ENCODE results near the gene CORO1C. TPM values are rescaled to one million over a fixed set of nuclear protein-coding genes. Genes with fewer than 3 reads are reported as not detected.

CORO1C gene
- polyA plus RNA-seq, 4 donors = 52.9 to 65.9 (median 61.8) TPM

DNA sequence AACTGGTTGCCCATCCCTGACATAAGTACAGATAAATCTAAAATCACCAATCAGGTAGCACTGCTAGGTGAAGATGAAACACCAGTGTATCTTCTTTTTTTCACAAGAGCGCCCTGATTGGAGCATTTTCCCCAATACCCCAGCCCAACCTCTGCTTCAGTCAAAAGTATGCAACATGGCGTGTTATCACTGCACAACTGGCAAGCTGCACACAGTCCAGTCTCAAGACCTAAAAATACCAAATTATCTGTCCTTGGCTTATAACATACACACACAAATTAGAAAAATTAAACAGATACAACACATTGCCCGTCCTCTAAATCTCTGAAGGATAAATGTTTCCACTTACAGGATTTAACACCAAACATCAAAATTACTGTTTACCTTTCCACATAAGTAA lies 77.4 kb downstream of the CORO1C start:
- no peak for DNase-seq (ENCODE audit: low read depth in 4 of 4, low spot score in 2 of 4)

GRCh38 chr12:108653082-108653516 lies 78.2 kb downstream of the CORO1C start:
- no peak for DNase-seq (ENCODE audit: low read depth in 4 of 4, low spot score in 2 of 4)

DNA sequence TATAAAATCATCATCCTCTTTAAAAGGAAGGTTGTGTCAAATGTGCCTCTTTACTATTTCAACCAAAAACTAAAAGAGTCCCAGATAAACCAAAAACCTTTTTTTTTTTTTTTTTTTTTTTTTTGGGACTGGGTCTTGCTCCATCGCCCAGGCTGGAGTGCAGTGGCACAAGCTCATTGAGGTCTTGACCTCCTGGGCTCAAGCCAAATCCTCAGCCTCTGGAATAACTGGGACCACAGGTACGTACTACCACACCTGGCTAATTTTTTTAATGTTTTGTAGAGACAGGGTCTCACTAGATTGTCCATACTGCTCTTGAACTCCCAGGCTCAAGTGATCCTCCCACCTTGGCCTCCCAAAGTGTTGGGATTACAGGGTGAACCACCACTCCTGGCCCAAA lies 81.2 kb downstream of the CORO1C start:
- DNase-seq (ENCODE audit: low read depth in 4 of 4, low spot score in 2 of 4) = no peak

- DNase-seq (ENCODE audit: low read depth in 4 of 4, low spot score in 2 of 4) = no peak
Observed at GRCh38 chr12:108649669-108650068, 81.6 kb downstream of the CORO1C start.

- DNase-seq (ENCODE audit: low read depth in 4 of 4, low spot score in 2 of 4) = no peak
Observed at GRCh38 chr12:108649126-108649525, 82.2 kb downstream of the CORO1C start.

DNA sequence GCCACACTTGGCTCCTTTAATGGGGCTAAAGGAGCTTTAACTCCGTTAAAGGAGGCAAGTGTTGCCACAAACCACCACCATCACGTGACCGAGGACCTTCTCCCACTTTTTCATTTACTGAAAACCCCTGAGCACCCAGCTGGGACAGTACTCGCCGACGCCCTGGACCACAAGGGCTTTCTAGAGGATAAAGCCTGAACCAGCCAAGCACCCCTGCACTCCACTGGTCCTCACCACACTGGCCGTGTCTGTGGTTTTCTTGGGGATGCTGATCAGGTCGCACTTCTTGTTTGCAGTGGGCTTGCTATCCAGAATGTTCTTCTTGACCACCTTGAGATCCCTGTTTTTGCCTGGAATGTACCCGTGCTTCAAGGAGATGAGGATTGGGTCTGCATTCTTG lies 82.9 kb downstream of the CORO1C start:
- no peak for DNase-seq (ENCODE audit: low read depth in 4 of 4, low spot score in 2 of 4)

- no peak for DNase-seq (ENCODE audit: low read depth in 4 of 4, low spot score in 2 of 4)
Observed at GRCh38 chr12:108647585-108648287, 83.6 kb downstream of the CORO1C start.

DNA sequence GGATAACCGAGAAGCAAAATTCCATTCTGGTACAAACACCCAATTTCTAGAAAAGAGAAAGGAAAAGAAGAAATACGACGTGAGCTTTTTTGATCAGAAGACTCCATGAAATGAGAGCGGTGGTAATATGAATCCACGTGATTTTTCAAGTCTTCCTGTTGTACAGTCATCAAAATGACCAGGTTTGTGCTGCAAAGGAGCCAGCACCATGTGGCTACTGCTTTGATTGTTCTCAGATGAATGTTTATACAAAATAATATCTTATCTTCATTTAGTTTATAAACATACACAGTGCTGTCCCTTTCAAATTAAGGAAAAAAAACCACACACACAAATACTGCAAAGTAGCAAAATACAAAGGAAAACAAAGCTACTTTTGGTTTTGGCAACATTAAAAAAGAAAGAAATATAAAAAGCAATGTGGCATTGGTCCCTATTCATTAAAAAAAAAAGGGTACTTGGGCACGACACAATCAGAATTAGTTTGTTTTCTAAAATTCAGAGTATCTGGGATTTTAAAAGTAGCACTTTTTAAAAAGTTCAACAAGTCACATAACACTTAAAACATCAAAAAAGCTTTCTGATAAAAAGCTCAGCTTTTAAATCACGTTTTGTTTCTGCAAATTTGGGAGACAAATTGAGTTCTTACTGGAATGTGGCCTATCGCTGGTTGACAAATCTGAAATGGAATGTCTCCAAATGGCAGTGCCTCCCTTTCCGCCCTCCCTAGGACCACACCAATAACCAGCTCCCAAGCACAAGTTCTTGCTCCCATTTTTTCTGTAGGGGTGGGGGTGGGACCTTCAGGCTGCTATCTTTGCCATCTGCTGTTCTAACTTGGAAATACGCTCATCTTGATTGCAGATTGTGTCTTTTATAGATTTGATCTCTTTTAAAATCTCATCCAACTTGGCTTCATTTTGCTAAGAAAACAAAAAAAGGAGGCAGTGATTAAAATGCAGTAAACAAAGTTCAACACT lies 84.4 kb downstream of the CORO1C start:
- no peak for DNase-seq (ENCODE audit: low read depth in 4 of 4, low spot score in 2 of 4)

DNA sequence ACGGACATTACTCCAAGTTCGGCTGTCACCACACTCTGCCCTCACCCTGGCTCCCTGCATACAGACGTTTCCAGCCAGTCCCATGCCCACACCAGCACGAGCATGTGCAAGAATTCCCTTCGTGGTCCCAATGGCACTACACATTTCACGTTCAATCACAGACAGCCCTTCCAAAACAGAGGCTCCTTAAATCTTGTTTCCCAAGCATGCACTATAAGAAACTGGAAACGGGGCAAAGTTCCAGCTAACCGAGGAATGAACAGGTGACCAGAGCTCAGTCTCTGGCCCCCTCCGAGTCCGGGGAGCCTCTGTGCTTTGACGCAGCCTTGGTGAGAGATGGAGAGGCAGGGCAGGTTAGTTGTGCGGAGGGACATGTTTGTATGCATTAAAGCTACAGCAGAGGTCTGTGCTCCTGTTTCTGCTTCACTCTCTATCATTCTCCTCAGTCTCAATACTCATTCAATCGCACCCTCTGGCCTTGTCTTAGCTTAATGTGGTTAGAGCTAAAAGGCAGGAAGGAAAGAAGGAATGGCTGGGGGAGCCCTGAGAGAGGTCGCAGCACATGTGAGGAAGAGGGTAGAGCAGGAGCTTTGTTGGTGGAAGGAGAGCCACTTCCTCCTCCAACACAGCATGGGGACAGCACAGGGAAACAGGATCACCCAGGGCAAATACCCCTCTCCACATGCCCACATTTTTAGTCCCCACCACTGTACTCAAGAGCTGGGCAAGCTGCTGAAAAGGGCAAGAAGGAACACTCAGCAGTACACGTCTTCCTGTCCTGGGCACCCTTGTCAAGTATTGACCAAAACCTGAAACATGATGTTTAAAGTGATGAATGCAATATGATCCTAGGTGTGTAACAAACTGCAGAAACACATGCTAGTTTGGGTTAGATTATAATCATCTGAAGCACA lies 85.4 kb downstream of the CORO1C start:
- no peak for DNase-seq (ENCODE audit: low read depth in 4 of 4, low spot score in 2 of 4)

- DNase-seq (ENCODE audit: low read depth in 4 of 4, low spot score in 2 of 4) = no peak
Observed at GRCh38 chr12:108644811-108645120, 86.6 kb downstream of the CORO1C start.

DNA sequence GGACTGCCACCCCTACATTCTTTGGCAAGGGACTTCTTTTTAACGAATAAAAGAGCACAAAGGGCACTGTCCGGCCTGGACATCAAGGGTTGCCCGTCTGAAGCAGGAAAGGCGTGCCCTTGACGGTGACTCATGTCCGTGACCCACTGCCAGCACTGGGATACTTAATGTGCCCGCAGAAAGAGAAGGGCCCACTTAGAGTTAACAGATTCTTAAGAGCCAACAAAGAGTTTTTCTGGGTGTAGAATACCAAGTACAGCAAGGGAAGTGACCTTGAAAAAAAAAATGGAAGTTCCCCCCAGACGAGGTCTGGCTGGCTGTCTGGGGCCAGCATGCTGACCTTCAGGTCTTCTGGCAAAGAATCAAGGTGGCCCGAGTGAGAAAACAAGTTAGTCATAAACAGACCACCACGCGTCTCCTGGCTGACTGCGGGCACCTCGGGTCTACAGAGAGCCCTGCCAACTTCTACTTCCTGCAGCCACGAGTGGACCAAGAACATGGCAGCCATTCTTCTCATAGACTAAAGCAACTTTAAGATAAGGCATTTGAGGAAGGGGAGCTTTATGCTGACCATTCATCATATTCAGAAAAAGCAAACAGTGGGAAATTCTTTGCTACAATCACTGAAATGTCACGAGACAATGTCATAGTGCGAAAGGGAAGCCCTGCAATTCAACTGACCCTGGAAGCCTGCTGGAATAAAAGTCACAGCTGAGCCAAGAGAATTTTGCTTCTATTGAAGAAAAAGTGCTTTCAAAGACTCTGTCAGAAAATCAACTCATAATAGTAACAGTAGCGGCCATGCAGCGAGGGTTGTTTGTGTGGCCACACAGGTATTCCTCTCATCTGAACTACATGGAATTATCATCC lies 87.1 kb downstream of the CORO1C start:
- no peak for DNase-seq (ENCODE audit: low read depth in 4 of 4, low spot score in 2 of 4)

DNA sequence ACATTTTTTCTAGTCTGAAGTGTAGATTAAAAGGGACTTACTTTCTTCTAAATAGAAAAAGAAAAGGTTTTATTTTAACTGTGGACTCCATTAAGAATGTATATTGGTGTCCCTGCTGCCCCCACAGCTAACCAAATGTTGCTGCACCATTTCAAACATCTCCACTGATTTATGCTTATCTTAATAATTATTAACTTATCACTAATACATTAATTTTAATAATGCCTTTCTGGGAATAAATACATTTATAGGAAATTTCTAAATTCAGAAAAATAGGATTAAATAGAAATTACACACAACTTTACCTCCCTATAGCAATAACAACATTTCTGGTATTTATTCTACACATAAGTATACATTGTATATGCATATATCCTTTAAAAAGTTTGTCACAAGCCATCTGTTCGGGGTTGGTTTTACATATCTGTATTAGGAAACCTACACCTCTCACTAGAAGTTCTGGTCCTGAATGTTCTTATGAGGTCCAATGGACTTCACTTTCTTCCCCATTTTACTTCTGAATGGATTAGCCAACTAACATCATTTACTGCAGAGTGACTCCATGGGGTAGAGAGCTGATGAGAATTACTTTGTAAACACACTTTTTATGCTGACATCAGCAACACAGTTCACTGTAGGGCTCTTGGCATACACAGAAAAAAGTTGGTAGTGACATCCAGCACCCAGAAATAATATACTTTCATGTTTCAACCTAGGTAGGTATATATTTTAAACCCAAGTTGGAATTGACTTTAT lies 88.2 kb downstream of the CORO1C start:
- no peak for DNase-seq (ENCODE audit: low read depth in 4 of 4, low spot score in 2 of 4)

DNA sequence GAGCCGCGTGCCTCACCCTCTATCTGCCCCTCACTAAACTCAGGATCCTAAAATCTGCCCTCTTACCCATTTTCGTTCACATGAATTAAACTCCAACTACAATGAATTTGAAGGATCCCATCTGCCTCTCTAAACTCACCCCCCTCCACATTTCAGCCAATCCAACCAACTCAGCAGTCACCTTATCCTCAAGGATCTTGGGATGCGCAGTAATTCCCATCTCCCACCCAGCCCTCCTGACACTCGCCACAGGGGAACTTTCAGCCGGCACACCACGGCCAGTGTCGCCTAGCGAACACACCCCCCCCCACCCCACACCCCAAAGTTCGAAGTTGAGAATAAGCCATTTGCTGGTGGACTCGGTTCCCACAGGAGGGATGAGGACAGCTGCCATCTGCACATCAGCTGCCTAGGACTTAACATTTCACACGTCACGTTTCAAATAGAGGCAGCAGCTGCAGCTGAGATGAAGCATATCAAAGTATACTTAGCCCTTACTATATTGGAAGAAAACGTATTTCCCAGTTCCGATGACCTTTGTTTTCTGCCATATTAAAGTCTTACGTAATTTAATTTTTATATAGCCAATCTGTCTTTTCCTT lies 88.9 kb downstream of the CORO1C start:
- no peak for DNase-seq (ENCODE audit: low read depth in 4 of 4, low spot score in 2 of 4)

GRCh38 chr12:108641446-108642268 lies 89.7 kb downstream of the CORO1C start:
- no peak for DNase-seq (ENCODE audit: low read depth in 4 of 4, low spot score in 2 of 4)

DNA sequence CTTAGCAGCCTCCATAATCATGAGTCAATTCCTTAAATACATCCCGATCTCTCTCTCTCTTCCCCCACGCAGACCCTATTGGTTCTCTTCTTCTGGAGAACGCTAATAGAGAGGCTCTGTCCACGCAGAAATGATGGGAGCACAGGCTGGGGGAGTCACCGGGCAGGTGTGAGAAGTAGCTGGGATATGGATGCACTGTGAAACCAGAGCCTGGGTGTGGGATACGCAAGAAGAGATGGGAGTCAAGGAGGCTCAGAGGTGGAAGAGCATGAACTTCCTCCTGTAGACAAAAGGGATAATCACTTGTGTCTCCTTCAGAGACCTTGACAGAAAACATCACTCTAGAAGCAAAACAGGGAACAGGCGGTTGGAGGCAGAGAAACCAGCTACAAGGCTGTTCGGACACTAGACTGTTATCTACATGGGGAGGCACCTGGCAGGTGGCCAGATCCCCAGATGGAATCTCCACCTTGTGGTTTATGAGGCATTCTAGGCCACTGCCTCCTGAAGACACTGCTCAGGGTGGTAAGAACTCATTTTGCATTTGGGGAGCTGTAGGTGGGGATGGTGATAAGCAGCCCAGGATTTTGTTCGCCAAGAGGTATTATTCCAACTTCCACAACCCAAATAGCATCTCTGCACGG lies 90.4 kb downstream of the CORO1C start:
- no peak for DNase-seq (ENCODE audit: low read depth in 4 of 4, low spot score in 2 of 4)

DNA sequence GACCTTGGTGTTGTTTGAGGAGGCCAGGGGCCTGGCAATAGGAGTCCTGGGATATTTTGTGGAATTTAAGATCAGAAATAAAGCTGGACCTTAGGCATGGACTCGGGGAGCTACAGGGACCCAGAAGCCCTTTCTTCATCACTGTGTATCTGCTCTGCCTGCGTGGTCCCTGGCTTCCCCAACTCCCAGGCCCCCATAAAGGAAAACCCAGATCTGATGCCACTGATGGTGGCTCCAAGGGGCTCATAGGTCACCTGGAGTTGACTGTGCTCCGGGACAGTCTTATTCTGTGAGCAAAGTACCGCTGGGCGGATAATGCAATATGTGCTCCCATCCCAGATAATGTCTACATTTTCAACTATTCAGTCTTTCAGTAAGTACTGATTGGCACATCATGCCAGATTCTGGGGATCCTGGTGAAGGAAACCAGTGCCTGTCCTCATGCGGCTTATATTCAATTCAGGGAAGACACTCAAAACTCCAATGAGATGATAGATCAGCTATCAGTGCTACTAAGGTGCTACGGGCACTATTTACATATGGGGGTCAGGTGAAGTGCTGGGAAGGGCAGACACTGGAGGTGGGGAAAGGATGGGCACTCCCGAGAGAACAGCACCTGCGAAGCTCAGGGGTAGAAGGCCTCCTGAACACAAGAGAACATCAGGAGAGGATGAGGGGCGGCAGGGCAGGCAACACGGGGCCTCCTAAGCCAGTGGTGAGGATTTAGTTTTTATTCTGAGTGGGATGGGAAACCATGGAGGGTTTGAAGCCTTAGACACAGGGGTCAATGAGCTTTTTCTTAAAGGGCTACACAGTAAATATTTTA lies 92.1 kb downstream of the CORO1C start:
- no peak for DNase-seq (ENCODE audit: low read depth in 4 of 4, low spot score in 2 of 4)

Measured in left renal cortex interstitium (tissue), 4 donors.